K562 (cell line): ENCODE measurements around the gene CARMIL1. TPM values are rescaled to one million over a fixed set of nuclear protein-coding genes. Genes with fewer than 3 reads are reported as not detected.

Experiments
- ATAC-seq: fragments of 200-7000 bp; cut with Tn5 transposase; 3 replicates; pipeline ENCODE4 v1.9.1; 2020; ENCODE audit warnings: moderate library complexity
- BruUV-seq: library from RNA; stranded (reverse); fragments of 400-500 nt; replicated peaks from 2 replicates; lab custom pipeline; 2021; lab: Mats Ljungman, UMichigan
- CTCF ChIA-PET: fragments of 300-600 bp; formaldehyde crosslinking; extraction: SDS; loops from one replicate; lab custom pipeline; 2021; ENCODE audit warnings: low intra/inter-chr PET ratio; lab: Yijun Ruan, JAX
- POLR2A ChIA-PET: fragments of 300-600, 350-650 bp; sonication (Branson Sonifier 250); formaldehyde crosslinking; extraction: SDS; loops from one replicate; lab custom pipeline; 2021; ENCODE audit warnings: antibody characterized with exemption, inconsistent platforms; lab: Yijun Ruan, JAX
- DNase-seq, 4 experiments: peaks; one replicate each; pipeline versions ENCODE4 v3.0.0 to v3.0.0-alpha.2; 2011 to 2018; ENCODE audit warnings: low spot score in 3 of 4, mixed read lengths in 3 of 4; ENCODE audit errors: extremely low read depth in 1 of 4
- FAIRE-seq: peaks from 2 replicates; lab custom pipeline; 2011; peaks lifted over from hg19 to GRCh38; lab: Jason Lieb, UNC
- H2AFZ ChIP-seq: 2 replicates; pipeline ENCODE4 v1.6.0; 2011; ENCODE audit warnings: low read depth, low read length, control low read depth, inconsistent platforms
- H3K27ac ChIP-seq: fragments of 200-600 bp; 3 replicates; pipeline ENCODE4 v1.8.0; 2011; ENCODE audit warnings: low read depth, mild to moderate bottlenecking, control low read depth, inconsistent platforms, low read length, moderate library complexity, mixed read lengths; ENCODE audit errors: extremely low read depth
- H3K27me3 ChIP-seq, 2 experiments: fragments of 300-600 bp in 1 of 2; 2 replicates in 1 of 2; 3 replicates in 1 of 2; pipeline versions ENCODE4 v1.6.0 to v1.8.0; 2011; ENCODE audit warnings: inconsistent platforms in 2 of 2, low read length in 2 of 2, mild to moderate bottlenecking in 1 of 2, mixed read lengths in 1 of 2, moderate library complexity in 1 of 2; ENCODE audit not compliant: control insufficient read depth in 2 of 2, insufficient read depth in 2 of 2
- H3K36me3 ChIP-seq: fragments of 300-600 bp; 3 replicates; pipeline ENCODE4 v1.8.0; 2011; ENCODE audit warnings: mild to moderate bottlenecking, low read length, inconsistent platforms; ENCODE audit not compliant: control insufficient read depth, insufficient read depth
- H3K4me1 ChIP-seq, 2 experiments: fragments of 200-600 bp in 1 of 2; replicated peaks in 1 of 2; 2 replicates in 1 of 2; 3 replicates in 1 of 2; pipeline versions ENCODE4 v1.5.1 to v1.8.0; 2011; ENCODE audit warnings: inconsistent platforms in 2 of 2, low read length in 2 of 2, mild to moderate bottlenecking in 1 of 2, mixed read lengths in 1 of 2, moderate library complexity in 1 of 2; ENCODE audit not compliant: control insufficient read depth in 2 of 2, insufficient read depth in 2 of 2
- H3K4me2 ChIP-seq: 2 replicates; pipeline ENCODE4 v1.6.1; 2011; ENCODE audit warnings: low read length, control low read depth, inconsistent platforms, mixed read lengths; ENCODE audit not compliant: insufficient read depth
- H3K4me3 ChIP-seq: fragments of 200-600 bp; sonication (generic), shearing (Covaris generic); 2 replicates; pipeline ENCODE4 v1.5.1; 2016; ENCODE audit warnings: control low read depth, inconsistent platforms
- H3K79me2 ChIP-seq: fragments of 200-600 bp; 3 replicates; pipeline ENCODE4 v1.8.0; 2011; ENCODE audit warnings: low read length, inconsistent platforms; ENCODE audit not compliant: control insufficient read depth, insufficient read depth
- H3K9ac ChIP-seq, 2 experiments: 2 replicates each; pipeline versions ENCODE4 v1.6.0 to v1.6.1; 2011; ENCODE audit warnings: low read depth in 2 of 2, low read length in 2 of 2, control low read depth in 1 of 2, inconsistent platforms in 1 of 2, mild to moderate bottlenecking in 1 of 2, mixed read lengths in 1 of 2; ENCODE audit not compliant: insufficient read depth in 1 of 2
- H3K9me1 ChIP-seq: one replicate; pipeline ENCODE4 v1.6.0; 2011; ENCODE audit warnings: inconsistent platforms, mild to moderate bottlenecking, low read length, moderate library complexity; ENCODE audit not compliant: control insufficient read depth, insufficient read depth
- H3K9me3 ChIP-seq: replicated peaks from 2 replicates; pipeline ENCODE4 v1.5.1; 2011; ENCODE audit warnings: low read depth, low read length, inconsistent platforms; ENCODE audit not compliant: control insufficient read depth, insufficient read depth
- H4K20me1 ChIP-seq: replicated peaks from 2 replicates; pipeline ENCODE4 v1.6.1; 2011; ENCODE audit warnings: low read length, inconsistent platforms, mixed read lengths; ENCODE audit not compliant: control insufficient read depth, insufficient read depth
- ASH1L ChIP-seq: fragments of 450-650 bp; IDR thresholded peaks from 2 replicates; pipeline ENCODE4 v1.6.1; 2018; ENCODE audit warnings: borderline replicate concordance, mild to moderate bottlenecking, low read depth; ENCODE audit not compliant: partially characterized antibody
- DLX4 ChIP-seq: fragments of 250-450 bp; sonication (Bioruptor Pico); IDR thresholded peaks from 2 replicates; pipeline ENCODE4 v1.6.1; 2021; ENCODE audit warnings: mild to moderate bottlenecking
- DMBX1 ChIP-seq: fragments of 250-450 bp; sonication (Bioruptor Pico); IDR thresholded peaks from 2 replicates; pipeline ENCODE4 v1.8.0; 2022; ENCODE audit warnings: inconsistent platforms, mild to moderate bottlenecking, moderate library complexity, borderline replicate concordance
- ETS1 ChIP-seq: conservative IDR thresholded peaks from 2 replicates; pipeline ENCODE4 v1.6.1; 2011; ENCODE audit warnings: low read depth, mild to moderate bottlenecking, low read length; ENCODE audit not compliant: control insufficient read depth
- HDAC6 ChIP-seq: IDR thresholded peaks from 2 replicates; pipeline ENCODE4 v1.6.1; 2012; ENCODE audit warnings: low read depth, mild to moderate bottlenecking, control low read depth, inconsistent platforms, low read length, moderate library complexity
- HIVEP1 ChIP-seq: fragments of 250-450 bp; sonication (Bioruptor Pico); IDR thresholded peaks from 2 replicates; pipeline ENCODE4 v1.4.0; 2020; ENCODE audit warnings: mild to moderate bottlenecking
- KDM5B ChIP-seq: fragments of 200-600 bp; sonication (generic); IDR thresholded peaks from 2 replicates; pipeline ENCODE4 v1.6.1; 2012; ENCODE audit warnings: low read depth, mild to moderate bottlenecking, moderate library complexity, low read length, control low read depth, inconsistent platforms; ENCODE audit not compliant: insufficient replicate concordance
- L3MBTL2 ChIP-seq: fragments of 450-650 bp; IDR thresholded peaks from 2 replicates; pipeline ENCODE4 v1.6.1; 2016; ENCODE audit warnings: mild to moderate bottlenecking, moderate library complexity
- MEF2D ChIP-seq: conservative IDR thresholded peaks from 2 replicates; pipeline ENCODE4 v1.6.1; 2016; ENCODE audit warnings: low read depth, missing genetic modification characterization, missing compliant biosample characterization
- NCOA2 ChIP-seq, 2 experiments: fragments of 450-650 bp; IDR thresholded peaks; 2 replicates each; pipeline ENCODE4 v1.6.1; 2018; ENCODE audit warnings: mild to moderate bottlenecking in 2 of 2, moderate library complexity in 1 of 2; ENCODE audit not compliant: partially characterized antibody in 2 of 2
- NR2C1 ChIP-seq, 2 experiments: fragments of 450-650 bp; IDR thresholded peaks; 2 replicates each; pipeline ENCODE4 v1.6.1; 2017; ENCODE audit warnings: mild to moderate bottlenecking in 2 of 2, antibody characterized with exemption in 1 of 2, inconsistent platforms in 1 of 2, missing compliant biosample characterization in 1 of 2, missing genetic modification characterization in 1 of 2
- PTTG1 ChIP-seq: fragments of 450-650 bp; IDR thresholded peaks from 2 replicates; pipeline ENCODE4 v1.6.1; 2016; ENCODE audit warnings: low read depth, mild to moderate bottlenecking, missing genetic modification characterization, missing compliant biosample characterization
- RBBP5 ChIP-seq: fragments of 200-600 bp; sonication (generic); IDR thresholded peaks from 2 replicates; pipeline ENCODE4 v1.6.1; 2012; ENCODE audit warnings: borderline replicate concordance, mild to moderate bottlenecking, low read length, control low read depth, inconsistent platforms; ENCODE audit not compliant: insufficient read depth, poor library complexity, severe bottlenecking
- SNRNP70 ChIP-seq: fragments of 200-400 bp; formaldehyde crosslinking; optimal IDR thresholded peaks from 2 replicates; pipeline ENCODE3; 2017; ENCODE audit warnings: low read depth, low read length
- ZNF431 ChIP-seq: sonication (generic); formaldehyde crosslinking; IDR thresholded peaks from 2 replicates; pipeline ENCODE4 v1.8.0; 2022; ENCODE audit warnings: mild to moderate bottlenecking, missing genetic modification reagents
- WGBS: fragments of 100-300 bp; shearing (Covaris generic); methylation state at CpG from one replicate; pipeline ENCODE4 v1.1.6; 2016; ENCODE audit warnings: low coverage, mixed read lengths; ENCODE audit not compliant: insufficient coverage; ENCODE audit errors: missing lambda C conversion rate; 5-methylcytosine and 5-hydroxymethylcytosine counted together
- in situ Hi-C: fragments of 300-500 bp; cut with MboI; formaldehyde crosslinking; loops from 4 replicates; pipeline ENCODE4 v1.15.0; 2018; ENCODE audit warnings: inconsistent platforms, mixed read lengths
- intact Hi-C: fragments of 100-400 bp; cut with micrococcal nuclease; formaldehyde crosslinking; loops from 2 replicates; pipeline ENCODE4 v1.14.2; 2022
- polyA plus RNA-seq, 8 experiments: library from polyadenylated mRNA; depleted of rRNA in 4 of 8; stranded (reverse) in 5 of 8; unstranded in 3 of 8; fragments of >200 nt; fragmentation: Nextera tagmentation in 2 of 8; fragmentation: Illumina TruSeq in 1 of 8; extraction: Ambion mirVana in 2 of 8; extraction: Trizol in 1 of 8; gene quantifications; 2 replicates each; pipeline versions ENCODE4 v1.2.1 to v1.2.3, GENCODE V29; 2011 to 2014; ENCODE audit warnings: inconsistent platforms in 1 of 8, missing spikeins in 1 of 8
- total RNA-seq, 7 experiments: library from RNA; depleted of rRNA in 6 of 7; stranded (reverse); fragments of >200 nt in 6 of 7; fragmentation: Illumina TruSeq in 2 of 7; extraction: Trizol in 2 of 7; gene quantifications; 2 replicates each; pipeline versions ENCODE4 v1.2.1 to v1.2.3, GENCODE V29; 2011 to 2021; ENCODE audit warnings: low replicate concordance in 1 of 7
- TF ChIP-seq, protein P1 (sequence below): sonication (generic); formaldehyde crosslinking; IDR thresholded peaks from 2 replicates; pipeline ENCODE4 v1.8.1; 2022; ENCODE audit warnings: missing genetic modification reagents

Gene CARMIL1
- total and polyA plus RNA-seq, 9 of the 15 experiments (the other 6 are each of a cell fraction or from before 2014, with no cell fraction given): 0.04 to 0.32 (median 0.10) TPM; not detected in 1

- TF ChIP-seq SNRNP70: no peak
- TF ChIP-seq ASH1L: no peak
- TF ChIP-seq KDM5B: no peak
- no peak for TF ChIP-seq RBBP5
- no peak for TF ChIP-seq L3MBTL2
- TF ChIP-seq DMBX1: no peak
Measured at GRCh38 chr6:25341923-25342619, 62.9 kb downstream of the CARMIL1 start (continued).

DNA sequence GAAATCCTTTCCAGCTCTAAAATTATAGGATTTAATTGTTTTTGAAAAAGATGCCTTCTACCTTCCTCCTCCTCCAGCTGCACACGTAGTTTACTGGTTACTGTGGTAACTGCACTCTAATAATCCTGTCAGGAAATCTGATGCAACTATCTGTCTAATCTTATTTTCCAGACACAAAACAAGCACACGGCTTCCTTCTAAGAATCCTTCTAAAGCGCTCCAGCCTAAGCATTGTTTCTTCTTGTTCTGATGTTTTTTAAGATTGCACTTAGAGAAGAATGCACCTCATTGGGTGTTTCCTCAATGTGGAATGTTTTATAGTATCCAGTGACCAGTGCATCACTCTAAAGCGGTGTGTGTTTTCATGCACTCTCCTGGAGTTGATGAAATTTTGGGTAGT lies 63.6 kb downstream of the CARMIL1 start:
- Histone ChIP-seq H3K4me1 (no peaks in the 10 kb centered on the region), H3K36me3 (no peaks in the 10 kb centered on the region), H3K27ac (no peak overlapping the region), H3K27me3 (no peaks in the 10 kb centered on the region), H3K4me2 (no peak overlapping the region), H3K9me1 (no peaks in the 10 kb centered on the region), H3K9me3 (no peaks in the 10 kb centered on the region), H3K4me3 (no peak overlapping the region), H4K20me1 (peaks cover 4% of the 10 kb centered on the region; the same call in 1 of the 2 replicates), H2AFZ (no peak overlapping the region), H3K79me2 (no peaks in the 10 kb centered on the region), H3K9ac (no peak overlapping the region)
- ATAC-seq: no peak
- 0% methylated on average over 4 of the region's 4 CpGs for WGBS
- CTCF ChIA-PET: no interaction called here
- in situ Hi-C loops (no loop called here), intact Hi-C loops (no loop called here)
- no peak for FAIRE-seq
- POLR2A ChIA-PET: no interaction called here
- BruUV-seq: no TSS peak
- no peak for DNase-seq
- TF ChIP-seq MEF2D (tag) (no peak), ZNF431 (CRISPR knock-in tag) (no peak), ETS1 (no peak), NR2C1 (IDR thresholded peaks at IDR 0.05) (no peak), NR2C1 (tag; IDR thresholded peaks at IDR 0.05) (no peak), DLX4 (no peak), HDAC6 (no peak), NCOA2 (IDR thresholded peaks at IDR 0.05; ENCODE audit: partially characterized antibody in 2 of 2) (no peak), HIVEP1 (CRISPR knock-in tag) (no peak), PTTG1 (tag) (no peak)
- TF ChIP-seq, protein P1, sequence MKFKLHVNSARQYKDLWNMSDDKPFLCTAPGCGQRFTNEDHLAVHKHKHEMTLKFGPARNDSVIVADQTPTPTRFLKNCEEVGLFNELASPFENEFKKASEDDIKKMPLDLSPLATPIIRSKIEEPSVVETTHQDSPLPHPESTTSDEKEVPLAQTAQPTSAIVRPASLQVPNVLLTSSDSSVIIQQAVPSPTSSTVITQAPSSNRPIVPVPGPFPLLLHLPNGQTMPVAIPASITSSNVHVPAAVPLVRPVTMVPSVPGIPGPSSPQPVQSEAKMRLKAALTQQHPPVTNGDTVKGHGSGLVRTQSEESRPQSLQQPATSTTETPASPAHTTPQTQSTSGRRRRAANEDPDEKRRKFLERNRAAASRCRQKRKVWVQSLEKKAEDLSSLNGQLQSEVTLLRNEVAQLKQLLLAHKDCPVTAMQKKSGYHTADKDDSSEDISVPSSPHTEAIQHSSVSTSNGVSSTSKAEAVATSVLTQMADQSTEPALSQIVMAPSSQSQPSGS (CRISPR knock-in tag): no peak
